GM21515 (cell line): Measurements from ENCODE around the gene TGFBR3.

Experiments
- ATAC-seq: cut with Tn5 transposase; IDR thresholded peaks from one replicate; pipeline ENCODE4 v1.9.1; 2021; ENCODE audit not compliant: unreplicated experiment

The TGFBR3 gene

GRCh38 chr1:91718368-91718767 lies 167.6 kb downstream of the TGFBR3 start:
- ATAC-seq = no peak

- no peak for ATAC-seq
Measured at GRCh38 chr1:91717839-91718238, 168.1 kb downstream of the TGFBR3 start.

DNA sequence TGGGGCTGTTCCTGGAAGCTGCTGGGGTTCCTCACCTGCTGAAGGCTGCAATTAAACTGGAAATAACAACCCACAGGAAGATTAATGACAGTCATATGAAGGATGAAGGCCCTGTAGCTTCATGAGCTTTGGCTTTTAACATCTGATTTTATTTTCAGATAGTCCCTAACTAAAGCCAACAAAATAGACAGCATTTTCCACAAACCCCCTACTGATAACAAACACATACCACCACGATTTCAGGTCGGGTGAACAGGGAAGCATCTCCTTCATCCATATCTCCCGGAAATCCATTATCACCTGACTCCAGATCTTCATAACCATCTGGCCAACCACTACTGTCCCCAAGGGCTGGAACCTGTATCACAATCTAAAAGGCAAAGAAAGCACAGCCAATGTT lies 169.6 kb downstream of the TGFBR3 start:
- no peak for ATAC-seq

- no peak for ATAC-seq
Measured at GRCh38 chr1:91715416-91716000, 170.4 kb downstream of the TGFBR3 start.

DNA sequence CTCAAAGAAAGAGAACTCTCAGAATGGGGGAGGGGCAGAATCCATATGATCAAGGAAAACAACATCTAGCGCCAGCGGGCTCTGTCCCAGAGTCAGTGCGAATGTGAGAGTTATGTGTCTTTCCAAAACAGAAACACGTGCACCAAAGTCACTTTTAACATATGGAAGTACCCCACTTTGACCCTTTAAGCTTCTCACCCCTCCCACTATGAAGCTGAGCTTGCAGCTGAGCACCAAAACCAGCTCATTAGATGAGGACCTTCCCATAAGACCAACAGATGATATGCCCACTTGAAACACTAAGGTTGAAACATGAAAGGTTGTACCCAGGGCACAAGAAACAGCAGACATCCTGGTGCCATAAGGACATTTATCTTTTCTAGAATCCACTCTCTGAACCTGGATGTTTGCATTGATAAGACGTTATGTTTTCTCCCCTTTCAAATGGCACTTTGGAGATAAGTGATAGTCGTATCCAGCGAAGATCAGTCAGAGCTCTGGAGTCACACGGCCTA lies 171.0 kb downstream of the TGFBR3 start:
- no peak for ATAC-seq

DNA sequence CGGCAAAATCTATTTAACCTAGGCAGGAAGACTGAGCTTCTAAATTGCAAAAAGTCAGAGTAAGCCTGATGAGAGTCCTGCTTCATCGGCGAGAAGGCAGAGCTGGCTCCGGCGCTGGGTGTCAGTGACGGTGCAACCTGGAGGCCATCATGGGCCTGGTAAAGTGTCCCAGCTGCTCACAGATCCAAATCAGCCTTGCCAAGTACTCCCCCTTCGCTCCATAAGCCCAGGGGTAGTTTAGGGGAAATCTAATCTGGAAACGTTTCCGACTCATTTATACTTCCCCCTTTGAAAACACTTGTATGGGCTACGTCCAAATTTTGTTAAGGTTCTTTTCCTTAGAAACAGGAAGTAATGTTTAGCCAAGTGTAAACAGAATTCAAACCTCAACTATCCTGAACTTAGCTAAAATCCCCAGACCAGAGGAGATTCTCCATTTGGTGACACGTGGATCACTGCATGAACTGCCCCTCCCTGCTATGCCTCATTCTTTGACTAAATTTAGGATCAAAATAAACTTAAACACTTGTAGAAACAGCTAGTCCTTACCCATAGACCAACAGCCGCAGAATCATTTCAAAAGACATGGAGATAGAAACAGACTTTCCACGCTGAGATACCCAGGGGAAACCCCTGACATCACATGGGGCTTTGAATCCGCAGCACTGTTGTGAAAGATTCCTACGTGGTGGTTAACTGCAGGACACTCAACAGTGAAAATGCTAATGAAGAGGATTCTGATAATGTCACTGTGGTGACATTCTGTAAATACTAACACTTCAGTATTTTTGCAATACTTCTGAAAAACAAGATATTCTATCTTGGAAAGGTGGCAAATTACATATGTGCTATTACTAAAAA lies 172.7 kb downstream of the TGFBR3 start:
- ATAC-seq = peak; percentile 73

GRCh38 chr1:91712393-91712792 lies 173.6 kb downstream of the TGFBR3 start:
- ATAC-seq = no peak

GRCh38 chr1:91711504-91712247 lies 174.3 kb downstream of the TGFBR3 start:
- no peak for ATAC-seq

DNA sequence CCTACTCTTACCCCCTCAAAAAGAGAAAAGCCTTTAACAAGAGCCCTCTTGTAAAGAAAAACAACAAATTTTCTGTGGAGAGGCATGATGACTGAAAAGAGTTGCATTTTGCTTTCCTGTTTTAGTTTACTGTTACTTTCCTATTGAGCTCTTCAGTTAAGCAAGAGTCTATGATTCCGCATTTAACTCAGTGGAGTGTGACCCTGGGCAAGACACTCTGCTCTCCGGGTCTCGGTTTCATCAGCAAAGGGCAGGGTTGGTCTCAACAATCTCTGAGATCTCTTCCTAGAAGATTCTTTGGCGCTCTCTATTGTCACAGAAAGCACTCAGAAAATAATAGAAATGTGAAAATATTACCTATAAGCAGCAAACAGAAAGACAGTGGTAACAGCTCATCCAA lies 175.7 kb downstream of the TGFBR3 start:
- ATAC-seq = no peak

DNA sequence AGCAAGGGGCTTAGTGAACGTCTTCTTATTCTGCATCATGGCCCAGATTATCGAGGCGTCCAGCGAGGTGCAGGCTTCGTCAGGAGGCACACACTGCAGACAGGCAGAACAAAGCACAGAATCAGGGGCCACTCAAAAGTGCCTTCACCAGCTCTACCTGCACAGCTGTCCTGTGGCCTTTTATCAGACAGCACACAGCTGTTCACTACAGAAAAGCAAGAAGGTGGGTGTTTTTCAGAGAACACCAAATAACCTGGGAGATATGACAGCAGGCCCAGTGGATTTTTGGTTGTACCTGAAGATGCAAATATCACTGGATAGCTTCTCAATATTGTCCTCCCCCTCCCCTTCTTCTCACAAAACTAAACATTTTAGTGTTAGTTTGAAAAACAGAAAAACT lies 177.3 kb downstream of the TGFBR3 start:
- ATAC-seq = no peak

- no peak for ATAC-seq
Measured at GRCh38 chr1:91707890-91708218, 178.1 kb downstream of the TGFBR3 start.

DNA sequence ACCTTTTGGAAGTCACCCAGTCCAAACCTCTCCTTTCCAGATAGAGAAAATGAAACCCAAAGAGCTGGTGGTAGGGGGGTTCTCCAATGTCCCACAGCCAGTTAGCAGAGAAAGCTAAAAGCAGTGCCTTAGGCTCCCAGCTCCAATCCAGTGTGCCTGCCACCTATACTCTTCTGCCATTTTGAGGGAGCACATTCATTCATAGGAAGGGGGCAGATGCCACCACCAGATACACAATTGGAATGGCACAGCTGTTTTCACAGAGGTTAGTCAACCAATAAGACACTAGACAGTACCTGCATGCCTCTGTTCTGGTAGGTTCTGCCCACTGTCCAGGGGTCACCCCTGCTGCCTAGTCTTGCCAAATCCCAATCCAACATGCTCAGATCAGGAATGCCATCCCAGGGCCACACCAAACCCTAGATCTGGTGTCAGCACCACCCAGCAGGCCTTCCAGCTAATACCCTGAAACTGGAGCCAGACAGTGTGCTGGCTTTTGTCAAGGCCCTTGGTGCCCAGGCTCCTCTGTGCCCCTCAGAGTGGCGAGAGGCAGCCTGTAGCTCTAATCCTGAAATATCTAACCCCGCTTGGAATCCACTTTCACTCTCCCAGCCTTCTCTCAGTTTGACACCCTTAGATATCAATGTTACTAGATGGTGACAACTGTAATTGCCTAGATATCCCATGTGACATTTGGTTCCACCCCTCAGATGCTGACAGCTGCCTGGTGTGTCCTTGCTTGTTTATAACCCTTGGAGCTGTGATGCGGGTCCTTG lies 178.6 kb downstream of the TGFBR3 start:
- ATAC-seq = no peak

DNA sequence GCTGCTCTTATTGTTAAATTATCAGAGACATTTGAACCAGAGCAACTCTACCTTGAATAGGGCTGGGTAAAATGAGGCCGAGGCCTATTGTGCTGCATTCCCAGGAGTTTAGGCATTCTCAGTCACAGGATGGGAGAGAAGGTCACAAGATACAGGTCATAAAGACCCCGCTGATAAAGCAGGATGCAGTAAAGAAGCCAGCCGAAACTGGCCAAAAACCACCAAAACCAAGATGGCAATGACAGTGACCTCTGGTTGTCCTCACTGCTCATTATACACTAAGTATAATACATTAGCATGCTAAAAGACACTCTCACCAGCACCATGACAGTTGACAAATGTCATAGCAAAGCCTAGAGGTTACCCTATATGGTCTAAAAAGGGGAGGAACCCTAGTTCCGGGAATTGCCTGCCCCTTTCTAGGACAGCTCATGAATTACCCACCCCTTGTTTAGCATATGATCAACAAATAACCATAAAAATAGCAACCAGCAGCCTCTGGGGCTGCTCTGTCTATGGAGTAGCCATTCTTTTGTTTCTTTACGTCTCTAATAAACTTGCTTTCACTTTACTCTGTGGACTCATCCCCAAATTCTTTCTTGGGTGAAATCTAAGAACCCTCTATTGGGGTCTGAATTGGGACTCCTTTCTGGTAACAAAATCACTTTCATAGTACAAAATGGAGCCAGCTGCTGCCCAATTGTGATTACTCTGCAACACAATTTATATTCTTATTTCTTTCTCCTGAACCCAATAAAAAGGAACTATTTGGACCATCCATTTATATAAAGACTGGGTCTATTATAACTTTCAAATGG lies 179.6 kb downstream of the TGFBR3 start:
- no peak for ATAC-seq

DNA sequence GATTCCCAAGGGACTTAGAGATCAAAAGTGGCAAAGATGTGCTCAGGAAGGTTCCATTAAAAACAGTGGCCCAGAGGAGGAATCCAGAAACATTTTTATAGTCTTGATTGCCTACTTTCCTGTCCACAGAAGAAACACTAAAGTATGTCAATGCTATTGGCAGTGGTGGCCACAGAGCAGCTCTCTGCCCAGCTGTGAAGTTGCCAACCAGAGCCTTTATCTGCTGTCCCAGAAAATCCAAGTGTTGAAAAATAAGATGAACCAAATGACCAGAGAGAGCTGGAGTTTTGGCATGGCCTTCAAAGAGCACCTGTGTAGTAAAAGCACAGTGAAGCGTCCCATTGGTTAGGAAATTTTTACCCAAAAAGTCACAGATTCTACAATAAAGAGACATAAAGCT lies 181.2 kb downstream of the TGFBR3 start:
- no peak for ATAC-seq

DNA sequence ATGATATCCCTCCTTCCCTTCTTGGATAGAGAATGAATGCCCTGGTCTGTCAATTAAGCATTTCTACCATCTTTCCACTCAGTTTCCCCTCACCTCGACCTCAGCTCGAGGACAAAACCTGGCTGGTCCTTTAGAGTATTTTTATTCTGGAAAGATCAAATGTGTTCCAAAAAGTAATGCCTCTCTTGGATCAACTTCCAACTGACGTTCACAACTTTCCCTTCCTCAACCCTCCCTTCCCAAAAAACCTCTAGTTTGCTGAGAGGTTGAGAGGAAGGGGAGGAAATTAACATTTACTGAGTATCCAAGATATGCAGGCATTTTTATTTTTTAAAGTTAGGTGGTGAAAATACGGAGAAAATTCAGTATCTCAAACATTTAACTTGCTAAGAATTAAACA lies 182.9 kb downstream of the TGFBR3 start:
- ATAC-seq = no peak

DNA sequence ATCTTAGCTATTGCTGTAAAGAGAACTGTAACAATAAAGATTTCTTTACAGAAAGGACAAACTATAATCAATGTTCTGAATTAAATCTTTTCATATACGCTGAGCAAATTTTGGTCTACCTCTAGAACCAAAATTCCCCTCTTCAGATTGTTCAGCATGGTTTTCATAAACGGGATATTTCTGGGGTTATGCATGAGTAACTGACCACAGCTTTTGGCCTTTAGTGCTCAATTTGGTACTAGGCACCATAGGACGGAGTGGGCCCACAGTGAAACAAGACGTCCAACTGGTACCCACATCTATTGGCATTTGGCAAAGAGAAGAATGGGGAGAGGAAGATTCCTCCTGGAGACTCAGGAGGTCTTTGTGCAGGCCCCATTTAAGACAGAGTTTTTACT lies 184.5 kb downstream of the TGFBR3 start:
- no peak for ATAC-seq

DNA sequence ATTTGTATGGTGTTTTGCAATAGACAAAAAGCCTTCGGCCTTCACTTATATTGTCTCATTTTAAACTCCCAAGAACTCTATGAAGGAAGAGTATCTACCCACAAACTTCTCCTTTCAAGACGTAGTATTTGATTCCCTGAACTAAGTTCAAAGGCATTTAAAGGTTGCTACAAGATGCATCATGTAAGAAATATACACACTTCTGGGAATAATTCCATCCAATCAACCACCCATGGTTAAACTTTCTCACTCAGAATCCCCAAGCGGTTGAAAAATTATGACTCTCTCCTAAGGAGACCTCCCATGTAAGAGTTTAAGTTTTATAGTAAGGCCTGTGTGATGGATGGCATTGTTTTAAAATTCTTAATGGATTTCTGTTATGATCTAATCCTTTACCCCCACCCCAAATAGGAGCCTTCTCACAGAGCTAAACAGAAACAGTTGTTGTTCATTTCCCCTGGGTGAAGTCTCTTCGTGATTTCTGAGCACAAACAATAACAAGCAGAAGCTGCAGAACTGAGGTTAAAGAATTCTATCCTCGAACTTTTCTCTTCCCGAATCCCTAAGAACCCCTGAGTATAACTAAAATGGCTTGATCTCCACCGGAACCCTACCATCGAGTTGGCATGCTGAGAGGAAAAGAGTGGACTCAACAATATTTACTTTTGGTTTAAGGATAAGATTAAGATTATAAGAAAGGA lies 185.0 kb downstream of the TGFBR3 start:
- ATAC-seq = no peak

- no peak for ATAC-seq
Measured at GRCh38 chr1:91700332-91700731, 185.6 kb downstream of the TGFBR3 start.

DNA sequence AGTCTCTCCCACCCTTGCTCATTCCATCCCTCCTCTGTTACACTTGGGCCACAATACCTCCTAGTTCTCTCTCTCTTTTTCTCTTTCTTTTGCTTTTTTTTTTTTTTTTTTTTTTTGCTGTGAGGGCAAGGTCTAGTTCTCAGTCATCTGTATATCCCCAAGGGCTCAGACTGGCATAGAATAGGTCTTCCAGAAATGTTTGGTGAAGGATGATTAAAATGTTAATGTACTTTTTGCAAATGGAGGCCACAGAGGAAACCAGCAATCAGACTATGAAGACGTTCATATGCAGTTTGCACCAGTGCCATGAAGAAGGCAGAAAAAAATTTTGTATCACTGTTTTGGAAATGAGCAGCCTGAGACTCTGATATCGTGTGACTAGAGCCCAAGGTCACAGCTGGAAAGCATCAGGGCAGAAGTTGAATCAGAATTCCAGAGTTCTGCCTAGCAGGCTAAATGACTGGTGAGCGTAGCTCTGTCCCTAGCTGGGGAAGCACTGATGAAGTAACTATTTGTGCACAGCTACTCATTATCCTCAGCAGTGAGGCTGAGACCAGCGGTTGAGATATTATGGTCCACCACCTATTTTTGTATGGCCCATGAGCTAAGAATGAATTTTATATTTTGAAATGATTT lies 186.5 kb downstream of the TGFBR3 start:
- ATAC-seq = no peak
